ENCODE measurements around the gene SNX25.

DNA sequence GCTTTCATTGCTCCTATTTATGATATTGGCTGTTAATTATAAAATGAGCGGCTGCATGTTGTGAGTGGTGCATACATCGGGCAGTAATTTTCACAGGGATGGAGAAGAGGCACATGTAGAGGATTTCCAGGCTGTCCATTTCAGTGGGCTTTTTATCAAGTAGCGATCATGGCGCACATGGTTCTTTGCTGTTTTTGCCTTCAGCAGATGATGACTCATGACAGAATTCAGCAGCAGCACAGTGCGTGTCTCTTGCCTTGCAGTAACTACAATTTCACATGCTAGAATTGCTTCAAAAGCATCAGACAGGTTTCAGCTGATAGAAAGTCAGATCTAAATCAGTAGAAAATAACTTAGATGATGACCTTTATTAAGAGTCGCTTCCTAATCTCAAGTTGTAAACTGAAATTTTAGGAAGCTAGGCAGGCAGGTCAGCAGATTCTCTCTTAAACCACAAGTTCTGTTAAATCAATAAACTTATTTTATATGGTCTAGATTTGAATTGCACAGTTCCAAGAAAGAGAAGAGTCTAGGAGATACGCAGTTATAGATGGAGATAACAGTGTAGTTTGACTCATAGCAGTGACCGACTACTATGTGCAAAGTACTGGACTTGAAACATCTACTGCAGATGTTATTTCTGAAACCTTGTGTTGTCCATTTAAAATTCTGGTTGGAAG is 150.5 kb downstream of the SNX25 start:
- TF ChIP-seq, protein P1, sequence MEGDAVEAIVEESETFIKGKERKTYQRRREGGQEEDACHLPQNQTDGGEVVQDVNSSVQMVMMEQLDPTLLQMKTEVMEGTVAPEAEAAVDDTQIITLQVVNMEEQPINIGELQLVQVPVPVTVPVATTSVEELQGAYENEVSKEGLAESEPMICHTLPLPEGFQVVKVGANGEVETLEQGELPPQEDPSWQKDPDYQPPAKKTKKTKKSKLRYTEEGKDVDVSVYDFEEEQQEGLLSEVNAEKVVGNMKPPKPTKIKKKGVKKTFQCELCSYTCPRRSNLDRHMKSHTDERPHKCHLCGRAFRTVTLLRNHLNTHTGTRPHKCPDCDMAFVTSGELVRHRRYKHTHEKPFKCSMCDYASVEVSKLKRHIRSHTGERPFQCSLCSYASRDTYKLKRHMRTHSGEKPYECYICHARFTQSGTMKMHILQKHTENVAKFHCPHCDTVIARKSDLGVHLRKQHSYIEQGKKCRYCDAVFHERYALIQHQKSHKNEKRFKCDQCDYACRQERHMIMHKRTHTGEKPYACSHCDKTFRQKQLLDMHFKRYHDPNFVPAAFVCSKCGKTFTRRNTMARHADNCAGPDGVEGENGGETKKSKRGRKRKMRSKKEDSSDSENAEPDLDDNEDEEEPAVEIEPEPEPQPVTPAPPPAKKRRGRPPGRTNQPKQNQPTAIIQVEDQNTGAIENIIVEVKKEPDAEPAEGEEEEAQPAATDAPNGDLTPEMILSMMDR (IDR thresholded peaks at IDR 0.05; ENCODE audit: insufficient read depth, low read depth, low read length) = no peak
- no peak for TF ChIP-seq EZH2 (IDR thresholded peaks at IDR 0.05; ENCODE audit: insufficient read depth, low read length)
